DND-41 (cell line): Measurements from ENCODE around the gene MTRFR.

Experiments used
- EZH2 ChIP-seq: IDR thresholded peaks from 3 replicates; pipeline ENCODE4 v1.6.1; 2012; ENCODE audit warnings: borderline replicate concordance, low read depth, mild to moderate bottlenecking, moderate library complexity, low read length, inconsistent platforms; ENCODE audit not compliant: severe bottlenecking
- TF ChIP-seq, protein P1 (sequence below): IDR thresholded peaks from 2 replicates; pipeline ENCODE4 v1.5.1; 2012; ENCODE audit warnings: borderline replicate concordance, low read length, moderate library complexity, mild to moderate bottlenecking; ENCODE audit not compliant: poor library complexity, severe bottlenecking; ENCODE audit errors: extremely low read depth

DNA sequence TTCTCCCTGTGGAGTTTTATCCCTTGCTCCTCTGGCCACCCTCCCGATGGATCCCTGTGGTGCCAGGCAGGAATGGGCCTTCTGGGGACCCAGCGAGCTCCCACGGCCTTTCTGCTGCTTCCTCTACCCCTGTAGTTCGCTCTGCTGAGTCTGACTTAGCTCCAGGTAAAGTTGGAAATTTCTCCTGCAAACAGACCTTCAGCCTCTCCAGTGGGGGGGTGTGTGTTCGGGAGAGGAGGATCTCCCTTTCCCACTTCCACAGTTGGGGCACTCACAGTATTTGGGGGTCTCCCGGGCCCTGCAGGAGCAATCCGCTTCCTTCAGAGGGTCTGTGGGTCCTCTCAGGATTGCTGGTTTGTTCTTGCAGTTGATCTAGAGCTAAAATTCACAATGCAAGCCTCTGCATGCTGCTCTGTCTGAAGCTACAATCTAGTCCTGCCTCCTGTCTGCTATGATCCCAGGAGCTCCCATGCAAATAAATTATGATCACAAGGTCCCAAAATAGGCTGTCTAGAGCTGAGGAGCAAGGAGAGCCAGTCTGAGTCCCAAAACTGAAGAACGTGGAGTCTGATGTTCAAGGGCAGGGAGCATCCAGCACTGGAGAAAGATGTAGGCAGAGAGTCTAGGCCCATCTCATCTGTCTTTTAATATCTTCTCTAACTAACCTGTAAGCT is 18.3 kb downstream of the MTRFR start:
- TF ChIP-seq, protein P1, sequence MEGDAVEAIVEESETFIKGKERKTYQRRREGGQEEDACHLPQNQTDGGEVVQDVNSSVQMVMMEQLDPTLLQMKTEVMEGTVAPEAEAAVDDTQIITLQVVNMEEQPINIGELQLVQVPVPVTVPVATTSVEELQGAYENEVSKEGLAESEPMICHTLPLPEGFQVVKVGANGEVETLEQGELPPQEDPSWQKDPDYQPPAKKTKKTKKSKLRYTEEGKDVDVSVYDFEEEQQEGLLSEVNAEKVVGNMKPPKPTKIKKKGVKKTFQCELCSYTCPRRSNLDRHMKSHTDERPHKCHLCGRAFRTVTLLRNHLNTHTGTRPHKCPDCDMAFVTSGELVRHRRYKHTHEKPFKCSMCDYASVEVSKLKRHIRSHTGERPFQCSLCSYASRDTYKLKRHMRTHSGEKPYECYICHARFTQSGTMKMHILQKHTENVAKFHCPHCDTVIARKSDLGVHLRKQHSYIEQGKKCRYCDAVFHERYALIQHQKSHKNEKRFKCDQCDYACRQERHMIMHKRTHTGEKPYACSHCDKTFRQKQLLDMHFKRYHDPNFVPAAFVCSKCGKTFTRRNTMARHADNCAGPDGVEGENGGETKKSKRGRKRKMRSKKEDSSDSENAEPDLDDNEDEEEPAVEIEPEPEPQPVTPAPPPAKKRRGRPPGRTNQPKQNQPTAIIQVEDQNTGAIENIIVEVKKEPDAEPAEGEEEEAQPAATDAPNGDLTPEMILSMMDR: no peak
- TF ChIP-seq EZH2: no peak
